Inflammatory macrophage treated with lipopolysaccharide for 4 hours (primary cell): Measurements from ENCODE around the gene STXBP2.
A peak's percentile ranks its signal among the peaks of the same experiment; 100 is the strongest.

Experiments
- DNase-seq: peaks from one replicate; pipeline ENCODE4 v3.0.0-alpha.2; 2020

STXBP2 gene

GRCh38 chr19:7636691-7637373 lies at the start of gene STXBP2:
Gene STXBP2 (plus strand): TSS chr19:7637110. CDS start chr19:7637150, 40 bp downstream.
- peak; percentile 75 for DNase-seq

GRCh38 chr19:7589822-7590221 lies 47.1 kb upstream of the STXBP2 start:
- no peak for DNase-seq

GRCh38 chr19:7590256-7590655 lies 46.7 kb upstream of the STXBP2 start:
- no peak for DNase-seq

- no peak for DNase-seq
Observed at GRCh38 chr19:7595466-7596133, 41.3 kb upstream of the STXBP2 start, which contains the start of gene CAMSAP3. Gene CAMSAP3 (plus strand): TSS chr19:7595863. CDS start chr19:7596003, 140 bp downstream.

GRCh38 chr19:7596211-7596937 lies 40.5 kb upstream of the STXBP2 start:
- no peak for DNase-seq

GRCh38 chr19:7597689-7598088 lies 39.2 kb upstream of the STXBP2 start:
- no peak for DNase-seq

GRCh38 chr19:7598180-7598579 lies 38.7 kb upstream of the STXBP2 start:
- DNase-seq: no peak

GRCh38 chr19:7600721-7601120 lies 36.2 kb upstream of the STXBP2 start:
- DNase-seq: no peak

GRCh38 chr19:7602240-7602934 lies 34.5 kb upstream of the STXBP2 start:
- no peak for DNase-seq

- no peak for DNase-seq
Observed at GRCh38 chr19:7602935-7603497, 33.9 kb upstream of the STXBP2 start.

GRCh38 chr19:7603919-7604318 lies 33.0 kb upstream of the STXBP2 start:
- no peak for DNase-seq

GRCh38 chr19:7605490-7606222 lies 31.3 kb upstream of the STXBP2 start:
- DNase-seq: peak; percentile 48

GRCh38 chr19:7606289-7606688 lies 30.6 kb upstream of the STXBP2 start:
- DNase-seq: no peak

- DNase-seq: no peak
Observed at GRCh38 chr19:7607212-7607873, 29.6 kb upstream of the STXBP2 start.

- no peak for DNase-seq
Observed at GRCh38 chr19:7607874-7608560, 28.9 kb upstream of the STXBP2 start.

GRCh38 chr19:7610491-7611240 lies 26.2 kb upstream of the STXBP2 start:
- no peak for DNase-seq

- DNase-seq: no peak
Observed at GRCh38 chr19:7611541-7612279, 25.2 kb upstream of the STXBP2 start.

GRCh38 chr19:7612282-7613274 lies 24.3 kb upstream of the STXBP2 start:
- DNase-seq: no peak
